Amniotic stem cell (primary cell): ENCODE results near the gene SLC26A1.
A peak's percentile ranks its signal among the peaks of the same experiment; 100 is the strongest.
"Not testable (repeated sequence)": the region's sequence is repeated elsewhere in the genome, so short reads cannot be mapped to it uniquely, and the experiment has no call there.

Source experiments
- DNase-seq: peaks from one replicate; lab custom pipeline; 2025; lab: John Stamatoyannopoulos, UW

SLC26A1 gene

GRCh38 chr4:985123-985830, 7.9 kb downstream of the SLC26A1 start:
- no peak for DNase-seq

DNA sequence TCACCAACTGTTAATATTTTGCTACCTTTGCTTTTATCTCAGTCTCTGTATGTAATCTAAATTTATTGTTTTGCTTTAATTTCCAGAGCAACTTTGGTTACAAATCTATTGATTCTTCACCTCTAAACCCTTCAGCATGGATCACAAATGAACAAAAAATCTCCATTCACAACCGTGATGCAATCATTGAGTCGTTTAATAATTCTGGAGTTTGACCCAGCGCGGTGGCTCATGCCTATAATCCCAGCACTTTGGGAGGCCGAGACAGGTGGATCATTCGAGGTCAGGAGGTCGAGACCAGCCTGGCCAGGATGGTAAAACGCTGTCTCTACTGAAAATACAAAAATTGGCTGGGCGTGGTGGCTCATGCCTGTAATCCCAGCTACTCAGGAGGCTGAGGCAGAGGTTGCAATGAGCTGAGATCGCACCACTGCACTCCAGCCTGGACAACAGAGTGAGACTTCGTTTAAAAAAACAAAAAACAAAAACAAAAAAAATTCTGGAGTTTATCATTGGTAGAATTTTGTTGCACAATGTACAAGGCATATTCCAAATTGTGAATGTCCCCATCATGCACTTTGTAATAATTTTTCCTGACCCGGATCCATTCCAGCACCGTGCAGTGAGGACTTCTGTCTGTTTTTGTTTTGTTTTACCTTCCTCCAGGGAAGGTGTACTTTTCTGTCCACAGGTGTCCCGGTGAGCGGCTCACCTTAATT, 8.7 kb downstream of the SLC26A1 start:
- DNase-seq: no peak

- DNase-seq: no peak
Observed at GRCh38 chr4:982814-983213, 10.4 kb downstream of the SLC26A1 start.

DNA sequence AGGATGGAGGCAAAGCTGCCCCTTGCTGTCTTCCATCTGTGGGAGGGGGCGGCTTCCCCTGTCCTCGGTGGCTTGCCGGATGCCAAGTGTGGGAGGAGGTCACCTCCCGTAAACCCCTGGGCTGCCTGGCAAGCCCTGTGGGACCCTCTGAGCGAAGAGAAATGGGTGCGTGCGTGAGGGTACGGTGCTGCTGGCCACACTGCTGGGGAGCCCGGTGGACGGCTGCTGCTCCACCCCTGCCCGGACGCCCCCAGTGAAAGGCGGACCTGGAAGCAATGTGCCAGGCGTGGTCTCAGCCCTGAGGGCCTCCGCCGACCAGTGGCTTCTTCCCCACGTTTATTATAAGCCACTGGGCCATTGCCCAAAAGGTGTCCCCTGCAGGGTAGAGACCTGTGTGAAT, 10.9 kb downstream of the SLC26A1 start:
- DNase-seq: no peak

GRCh38 chr4:978957-979701, 14.1 kb downstream of the SLC26A1 start:
- DNase-seq: no peak

GRCh38 chr4:976016-976415, 17.2 kb downstream of the SLC26A1 start:
- not testable (repeated sequence) for DNase-seq

DNA sequence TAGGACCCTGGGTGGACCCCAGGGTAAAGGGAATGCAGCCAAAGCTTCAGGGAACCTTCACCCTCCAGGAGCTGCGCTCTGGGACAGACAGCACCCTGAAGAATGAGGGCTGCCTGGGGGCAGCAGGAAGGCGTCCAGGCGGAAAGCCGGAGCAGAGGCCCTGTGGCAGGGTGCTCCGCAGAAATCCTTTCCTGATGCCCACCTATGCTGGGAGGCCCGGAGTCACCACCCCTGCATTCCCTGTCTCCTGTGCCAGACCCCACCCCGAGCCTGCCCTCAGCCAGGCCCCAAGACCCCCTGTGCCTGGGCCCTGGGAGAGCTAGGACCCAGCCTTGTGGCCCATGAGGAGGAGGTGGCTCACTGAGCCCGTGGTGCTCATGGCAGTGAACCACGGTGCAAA, 18.5 kb downstream of the SLC26A1 start:
- DNase-seq: no peak

- peak; percentile 63 for DNase-seq
Observed at GRCh38 chr4:973431-974397, 19.5 kb downstream of the SLC26A1 start, which contains the start of gene DGKQ. Gene DGKQ, minus strand, starts transcription at chr4:973569. Its CDS starts 87 bp downstream, at chr4:973482.

DNA sequence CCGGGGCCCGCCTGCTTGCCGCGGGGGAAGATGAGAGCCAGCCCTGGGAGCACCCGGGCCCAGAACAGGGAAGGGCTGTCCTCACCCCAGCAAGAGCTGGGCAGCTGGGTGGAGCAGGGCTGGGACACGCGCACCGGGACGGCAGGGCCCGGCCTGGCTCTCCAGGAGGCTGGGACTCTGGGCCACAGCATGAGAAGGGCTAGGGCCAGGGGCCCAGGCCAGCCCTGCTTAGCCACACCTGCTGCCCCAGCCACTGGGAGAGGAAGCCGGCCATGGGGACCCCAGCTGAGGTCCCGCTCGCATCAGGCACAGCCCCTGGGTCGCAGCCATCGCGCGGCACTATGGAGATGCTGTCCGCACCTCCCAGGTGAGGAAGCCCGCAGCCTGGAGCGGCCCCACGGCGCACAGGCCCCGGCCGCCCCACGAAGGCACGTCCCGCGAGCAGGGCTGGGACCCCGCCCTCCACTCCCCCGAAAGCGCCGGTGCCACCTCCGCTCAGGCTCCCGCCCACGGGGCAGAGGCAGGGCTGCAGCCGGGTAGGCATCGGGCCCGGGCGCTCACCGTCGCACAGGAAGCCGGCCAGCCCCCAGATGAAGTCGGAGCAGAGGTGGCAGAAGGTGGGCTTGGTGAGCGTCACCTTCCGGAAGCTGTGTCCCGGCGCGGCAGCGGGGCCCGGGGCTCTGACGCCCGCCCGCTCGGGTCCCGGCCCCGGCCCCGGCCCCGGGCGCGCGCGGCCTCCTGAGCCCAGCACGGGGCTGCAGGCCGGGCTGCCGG, 20.4 kb downstream of the SLC26A1 start:
- no peak for DNase-seq

DNA sequence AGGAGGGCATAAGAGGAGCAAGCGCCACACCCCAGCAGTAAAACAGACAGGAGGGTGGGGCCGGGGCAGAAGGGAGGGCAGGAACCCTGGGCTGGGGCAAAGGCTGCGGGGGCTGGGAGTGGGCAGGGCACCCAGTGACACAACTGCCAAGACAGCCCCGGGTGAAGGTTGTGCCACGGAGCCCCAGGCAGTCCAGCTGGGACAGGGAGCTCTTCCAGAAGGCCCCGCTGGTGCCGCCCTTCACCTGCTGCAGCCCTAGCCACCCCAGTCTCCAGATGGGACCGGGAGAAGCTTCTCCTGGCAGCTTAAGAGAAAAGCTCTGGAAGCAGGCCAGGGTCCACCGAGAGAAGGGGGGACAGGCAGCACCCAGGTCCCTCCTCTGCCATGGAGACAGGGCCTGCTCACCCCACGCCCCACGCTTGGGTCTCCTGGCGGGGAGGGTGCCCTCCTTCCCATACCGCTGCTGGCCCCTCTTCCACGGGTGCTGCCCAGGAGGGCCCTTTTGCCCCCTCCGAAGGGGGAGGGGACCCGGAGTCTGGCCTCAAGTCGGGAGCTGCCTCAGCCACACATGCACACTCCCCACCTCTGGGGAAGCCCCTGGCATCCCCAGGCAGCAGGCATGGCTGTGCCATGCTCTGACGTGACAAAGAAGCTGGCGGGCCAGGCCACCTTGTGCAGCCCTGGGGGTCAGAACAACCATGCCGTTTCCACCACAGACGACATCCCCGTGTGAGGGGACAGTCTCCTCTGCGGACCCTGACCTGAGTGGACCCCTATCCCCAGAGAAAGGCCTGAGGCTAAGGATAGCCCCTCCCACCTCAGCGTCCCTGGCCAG, 21.3 kb downstream of the SLC26A1 start:
- no peak for DNase-seq

- no peak for DNase-seq
Observed at GRCh38 chr4:970854-971520, 22.2 kb downstream of the SLC26A1 start.

- DNase-seq: no peak
Observed at GRCh38 chr4:970046-970745, 23.0 kb downstream of the SLC26A1 start.

DNA sequence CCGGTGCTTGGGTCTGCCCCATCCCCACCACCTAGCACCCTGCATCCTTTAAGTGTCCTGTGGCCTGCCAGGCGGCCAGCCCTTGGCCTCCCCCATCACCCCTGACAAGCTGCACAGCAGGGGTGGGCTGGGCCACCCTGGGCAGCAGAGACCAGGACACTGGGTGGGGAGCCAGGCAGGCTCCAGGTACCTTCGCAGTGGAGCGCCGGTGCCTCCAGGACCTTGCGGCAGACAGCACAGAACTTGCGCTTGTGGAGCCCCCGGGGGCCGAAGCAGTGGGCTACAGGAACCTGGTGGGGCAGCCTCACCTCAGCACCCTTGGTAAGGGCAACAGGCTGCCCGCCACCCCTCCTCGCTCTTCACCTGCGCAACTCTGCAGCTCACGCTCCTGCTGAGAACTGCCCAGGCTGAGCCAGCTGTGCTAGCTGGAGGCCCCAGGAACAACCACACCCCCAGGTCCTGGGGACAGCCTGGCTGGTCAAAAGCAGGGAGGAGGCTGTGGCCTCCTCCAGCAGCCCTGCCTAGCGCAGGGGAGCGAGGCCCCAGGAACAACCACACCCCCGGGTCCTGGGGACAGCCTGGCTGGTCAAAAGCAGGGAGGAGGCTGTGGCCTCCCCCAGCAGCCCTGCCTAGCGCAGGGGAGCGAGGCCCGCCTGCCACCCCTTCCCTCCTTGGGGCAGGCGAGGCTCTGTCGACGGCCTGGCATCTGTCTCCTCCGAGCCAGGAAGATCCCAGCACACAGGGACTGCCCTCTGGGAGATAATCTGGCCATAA, 24.4 kb downstream of the SLC26A1 start:
- DNase-seq: no peak

GRCh38 chr4:968221-968620, 25.0 kb downstream of the SLC26A1 start:
- no peak for DNase-seq

DNA sequence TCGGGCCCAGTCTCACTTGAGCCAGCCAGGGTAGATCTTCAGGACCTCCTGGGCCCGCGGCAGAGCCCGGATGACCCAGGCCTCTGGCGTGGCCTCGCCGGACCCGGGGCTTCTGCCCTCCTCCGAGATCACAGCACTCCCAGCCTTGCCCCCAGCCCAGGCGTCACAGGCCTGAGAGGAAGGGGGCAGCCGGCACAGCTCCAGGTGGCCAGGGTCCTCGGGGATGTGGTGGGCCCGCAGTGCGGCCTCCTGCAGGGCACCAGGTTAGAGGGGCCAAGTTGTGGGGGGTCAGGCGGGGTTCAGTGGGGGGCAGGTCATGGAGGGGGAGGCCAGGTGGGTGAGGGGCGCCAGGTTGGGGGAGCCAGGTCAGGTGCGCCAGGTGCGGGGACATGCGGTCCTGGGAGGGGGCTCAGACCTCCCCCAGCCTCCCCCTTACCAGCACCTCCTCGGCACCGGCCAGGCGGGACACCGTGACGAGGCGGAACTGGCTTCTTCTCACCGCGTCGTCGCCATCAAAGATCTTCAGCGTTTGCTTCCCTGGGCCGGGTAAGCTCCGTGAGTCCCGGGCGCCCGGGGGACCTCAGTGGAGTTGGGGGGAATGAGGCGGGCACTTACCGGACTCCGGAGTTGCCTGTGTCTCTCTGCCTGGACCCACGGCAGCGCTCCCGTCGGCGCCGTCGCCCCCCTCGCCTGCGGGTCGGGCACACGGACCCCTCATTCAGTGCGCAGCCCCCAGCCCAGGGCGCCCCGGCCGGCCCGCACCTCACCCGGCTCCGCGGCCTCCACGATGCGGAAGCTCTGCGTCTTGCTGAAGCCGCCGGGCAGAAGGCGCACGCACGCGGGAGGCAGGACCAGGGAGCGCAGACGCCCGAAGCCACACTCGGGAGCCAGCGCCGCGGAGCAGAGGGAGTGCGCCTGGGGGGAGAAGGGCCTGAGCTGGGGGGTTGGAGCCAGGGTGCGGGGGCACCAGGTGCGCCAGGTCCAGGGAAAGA, 25.8 kb downstream of the SLC26A1 start:
- no peak for DNase-seq

- no peak for DNase-seq
Observed at GRCh38 chr4:966266-967112, 26.7 kb downstream of the SLC26A1 start.
